ENCODE results near the gene FUNDC2. TPM values are rescaled to one million over a fixed set of nuclear protein-coding genes. Genes with fewer than 3 reads are reported as not detected.

Gene FUNDC2
- total and polyA plus RNA-seq, 2 of the 4 experiments (the other 2 are of a cell fraction), result 42.5 to 51.7 TPM

DNA sequence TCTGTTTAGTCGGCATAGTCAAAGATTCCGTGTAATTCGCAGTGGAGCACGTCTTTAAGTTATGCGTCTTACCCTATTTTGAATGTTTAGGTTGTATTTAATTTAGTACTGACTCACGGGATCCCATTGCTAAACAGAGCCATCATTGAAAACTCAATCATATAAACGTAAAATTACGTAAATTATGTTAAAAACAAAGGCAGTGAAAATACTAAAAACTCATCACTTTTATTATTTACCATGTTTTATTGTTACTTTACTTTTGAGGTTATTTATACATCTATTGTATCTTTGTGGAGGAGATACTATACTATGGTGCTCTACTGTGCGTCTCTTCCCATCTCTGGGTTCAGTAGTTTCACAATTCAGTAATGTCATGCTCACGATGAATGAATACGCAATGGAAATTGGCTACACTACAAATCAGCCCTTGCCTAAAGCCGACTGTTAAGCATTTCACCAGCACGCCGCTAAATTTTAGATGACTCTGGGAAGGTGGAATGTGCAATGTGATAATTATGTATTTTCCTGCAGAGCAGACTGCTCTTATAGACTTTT lies 944 bp downstream of the FUNDC2 start:
- Histone ChIP-seq H3K9ac (ENCODE audit: low read depth, low read length) (peak overlapping the region; percentile 98), H3K18ac (ENCODE audit: low read depth, low read length) (peak overlapping the region; percentile 87), H3K56ac (ENCODE audit: extremely low read depth, insufficient read depth, low read length) (peak overlapping the region; percentile 76), H3K4me1 (ENCODE audit: control insufficient read depth, insufficient read depth, low read length) (no peaks in the 10 kb centered on the region), H3K23ac (ENCODE audit: low read depth, low read length) (peak overlapping the region; percentile 44; the same call in 1 of the 2 replicates), H4K20me1 (ENCODE audit: insufficient read depth, low read length) (no peaks in the 10 kb centered on the region), H4K8ac (ENCODE audit: low read depth in 2 of 2, low read length in 2 of 2) (peak overlapping the region; percentile 41 to 67; a peak in 2 of 4 replicates), H4K91ac (ENCODE audit: insufficient read depth, low read depth, low read length) (peak overlapping the region; percentile 62; the same call in 1 of the 2 replicates), H3K14ac (replicated peaks; ENCODE audit: low read depth, low read length) (peak overlapping the region; percentile 5), H3K4me2 (ENCODE audit: low read depth, low read length) (peak overlapping the region; percentile 89), H3K36me3 (ENCODE audit: control insufficient read depth, insufficient read depth, low read length) (no peaks in the 10 kb centered on the region), H2AK5ac (ENCODE audit: low read depth, low read length) (no peak overlapping the region), H2BK5ac (ENCODE audit: low read depth, low read length, poor library complexity, severe bottlenecking) (peak overlapping the region; percentile 77), H3K4ac (ENCODE audit: low read depth, low read length) (peak overlapping the region; percentile 24; the same call in 1 of the 2 replicates), H3K79me1 (ENCODE audit: low read depth in 1 of 2, low read length in 2 of 2) (peaks cover 0 to 7% of the 10 kb centered on the region in 2 experiments; a peak in 2 of 4 replicates), H3K4me3 (ENCODE audit: insufficient read depth, low read depth, low read length) (peak overlapping the region; percentile 96), H3K27ac (ENCODE audit: insufficient read depth, low read length) (peak overlapping the region; percentile 94), H2BK120ac (ENCODE audit: low read depth, low read length) (0 out of 2 replicates have a peak overlapping the region, but pooled peaks have one; percentile 28), H3K27me3 (ENCODE audit: control insufficient read depth, insufficient read depth, low read length) (no peaks in the 10 kb centered on the region; the same call in 1 of the 2 replicates), H2AFZ (replicated peaks; ENCODE audit: low read length, poor library complexity) (peak overlapping the region; percentile 93), H2BK15ac (ENCODE audit: low read depth, low read length) (no peak overlapping the region), H4K5ac (ENCODE audit: low read depth, low read length) (peak overlapping the region; percentile 90; the same call in 1 of the 2 replicates), H3K9me1 (ENCODE audit: insufficient read depth, low read length) (no peaks in the 10 kb centered on the region), H2BK20ac (ENCODE audit: low read depth, low read length) (no peak overlapping the region), H3K9me3 (ENCODE audit: control insufficient read depth, insufficient read depth, low read length) (no peaks in the 10 kb centered on the region), H2AK9ac (replicated peaks; ENCODE audit: low read depth, low read length, poor library complexity) (no peak overlapping the region)
- in situ Hi-C loops (cut with MboI; ENCODE audit: low sequenced_read_pairs), result no loop called here
- no TSS peak for BruUV-seq (replicated peaks)
- DNase-seq (peak; percentile 70), ATAC-seq (ENCODE audit: low read depth) (peak; percentile 4; the same call in 1 of the 2 replicates)
- WGBS, 2 experiments (ENCODE audit: extremely low coverage in 2 of 2, insufficient read length in 1 of 2), result no CpG with 5 or more reads among the region's 14 CpGs
- intact Hi-C loops (cut with micrococcal nuclease), result loop anchor here (2.0 kb wide), 1 partner anchor 43 kb away; the partner anchor contains the start of genes BRCC3, CMC4 and MTCP1
- CTCF ChIA-PET, result no interaction called here
- TF ChIP-seq CHD1 (IDR thresholded peaks at IDR 0.05; ENCODE audit: low read depth, low read length) (no peak; the same call in 1 of the 2 replicates), NFE2L2 (IDR thresholded peaks at IDR 0.05; ENCODE audit: low read depth, low read length) (peak; percentile 34; the same call in 1 of the 2 replicates), RFX5 (IDR thresholded peaks at IDR 0.05; ENCODE audit: low read depth, low read length) (no peak), POLR2A (IDR thresholded peaks at IDR 0.05; ENCODE audit: low read depth, low read length) (0 out of 2 replicates have a peak, but pooled peaks have one; percentile 44), BHLHE40 (IDR thresholded peaks at IDR 0.05; ENCODE audit: low read depth, low read length) (no peak), MAFK (IDR thresholded peaks at IDR 0.05; ENCODE audit: low read depth, low read length) (no peak), CEBPB (IDR thresholded peaks at IDR 0.05; ENCODE audit: low read depth, low read length) (peak; percentile 81)
- POLR2A ChIA-PET (ENCODE audit: unreplicated experiment), result no interaction called here
- dilution Hi-C loops (cut with HindIII; ENCODE audit: low sequenced_read_pairs, unreplicated experiment), result no loop called here

All from IMR-90 (cell line).